Neuronal stem cell (in vitro differentiated cells): Measurements from ENCODE around the gene AGPAT1.

ENCODE experiments used
- DNase-seq: peaks from one replicate; pipeline ENCODE4 v3.0.0-alpha.2; 2013; ENCODE audit warnings: low spot score
- H2AFZ ChIP-seq: one replicate; pipeline ENCODE4 v1.6.1; 2013; ENCODE audit warnings: mild to moderate bottlenecking, low read length, inconsistent platforms
- H2AK5ac ChIP-seq: 2 replicates; pipeline ENCODE4 v1.6.1; 2013; ENCODE audit warnings: low read depth, mild to moderate bottlenecking, inconsistent platforms, low read length, moderate library complexity, mixed read lengths
- H2BK120ac ChIP-seq: 2 replicates; pipeline ENCODE4 v1.6.1; 2013; ENCODE audit warnings: low read depth, mild to moderate bottlenecking, inconsistent platforms, low read length, moderate library complexity, mixed read lengths
- H2BK12ac ChIP-seq: one replicate; pipeline ENCODE4 v1.6.1; 2013; ENCODE audit warnings: low read length, inconsistent platforms
- H2BK15ac ChIP-seq: 2 replicates; pipeline ENCODE4 v1.6.1; 2013; ENCODE audit warnings: mild to moderate bottlenecking, low read length, inconsistent platforms, mixed read lengths
- H2BK5ac ChIP-seq: one replicate; pipeline ENCODE4 v1.6.1; 2013; ENCODE audit warnings: inconsistent platforms, mild to moderate bottlenecking, low read length, moderate library complexity
- H3K14ac ChIP-seq: one replicate; pipeline ENCODE4 v1.6.1; 2013; ENCODE audit warnings: low read length, inconsistent platforms
- H3K18ac ChIP-seq: 2 replicates; pipeline ENCODE4 v1.6.1; 2013; ENCODE audit warnings: low read length, inconsistent platforms
- H3K23ac ChIP-seq: 2 replicates; pipeline ENCODE4 v1.6.1; 2013; ENCODE audit warnings: low read depth, mild to moderate bottlenecking, mixed read lengths, low read length, inconsistent platforms; ENCODE audit not compliant: poor library complexity
- H3K27ac ChIP-seq: replicated peaks from 3 replicates; pipeline ENCODE4 v1.5.1; 2013; ENCODE audit warnings: low read length, inconsistent platforms
- H3K27me3 ChIP-seq, 3 experiments: 2 replicates each; pipeline ENCODE4 v1.6.1; 2013; ENCODE audit warnings: low read length in 3 of 3, mild to moderate bottlenecking in 2 of 3, inconsistent platforms in 1 of 3, low read depth in 1 of 3, mixed read lengths in 1 of 3, moderate library complexity in 1 of 3; ENCODE audit not compliant: control insufficient read depth in 3 of 3, insufficient read depth in 3 of 3
- H3K36me3 ChIP-seq, 2 donors: replicated peaks in 1 of 2; 2 replicates each; pipeline ENCODE4 v1.6.1; 2013; ENCODE audit warnings: low read length in 2 of 2; ENCODE audit not compliant: control insufficient read depth in 2 of 2, insufficient read depth in 2 of 2
- H3K4ac ChIP-seq: 2 replicates; pipeline ENCODE4 v1.6.1; 2013; ENCODE audit warnings: inconsistent platforms, mild to moderate bottlenecking, low read length, moderate library complexity
- H3K4me1 ChIP-seq, 2 donors: 1 replicate in 1 of 2; 2 replicates in 1 of 2; pipeline ENCODE4 v1.6.1; 2013; ENCODE audit warnings: low read length in 2 of 2, low read depth in 1 of 2; ENCODE audit not compliant: control insufficient read depth in 2 of 2, insufficient read depth in 1 of 2
- H3K4me2 ChIP-seq: one replicate; pipeline ENCODE4 v1.6.1; 2013; ENCODE audit warnings: mild to moderate bottlenecking, low read length, inconsistent platforms; ENCODE audit not compliant: insufficient read depth, poor library complexity, severe bottlenecking
- H3K4me3 ChIP-seq, 2 donors: 2 replicates each; pipeline ENCODE4 v1.5.1; 2013; ENCODE audit warnings: low read length in 2 of 2, mild to moderate bottlenecking in 2 of 2, inconsistent platforms in 1 of 2, moderate library complexity in 1 of 2
- H3K79me1 ChIP-seq: one replicate; pipeline ENCODE4 v1.6.1; 2013; ENCODE audit warnings: low read depth, mild to moderate bottlenecking, inconsistent platforms, low read length, moderate library complexity
- H3K9ac ChIP-seq: one replicate; pipeline ENCODE4 v1.6.1; 2013; ENCODE audit warnings: mild to moderate bottlenecking, low read depth, low read length, inconsistent platforms; ENCODE audit not compliant: poor library complexity
- H3K9me3 ChIP-seq, 2 donors: replicated peaks in 1 of 2; 2 replicates each; pipeline versions ENCODE3 to v1.6.1; 2013; ENCODE audit warnings: low read length in 2 of 2, mild to moderate bottlenecking in 2 of 2, inconsistent platforms in 1 of 2, low read depth in 1 of 2, mixed read lengths in 1 of 2, moderate library complexity in 1 of 2; ENCODE audit not compliant: control insufficient read depth in 2 of 2, insufficient read depth in 1 of 2
- H4K8ac ChIP-seq: one replicate; pipeline ENCODE4 v1.6.1; 2013; ENCODE audit warnings: low read depth, mild to moderate bottlenecking, inconsistent platforms, low read length, moderate library complexity
- H4K91ac ChIP-seq: one replicate; pipeline ENCODE4 v1.6.1; 2013; ENCODE audit warnings: low read length, low read depth, mild to moderate bottlenecking, inconsistent platforms; ENCODE audit not compliant: poor library complexity
- WGBS, 2 donors: extraction: QIAGEN DNeasy Blood & Tissue Kit; methylation state at CpG; one replicate each; pipeline ENCODE4 v1.1.7; 2013; ENCODE audit warnings: missing lambda C conversion rate in 2 of 2, mixed read lengths in 1 of 2; ENCODE audit not compliant: insufficient read length in 2 of 2, insufficient replicate concordance in 1 of 2; ENCODE audit errors: extremely low coverage in 2 of 2; 5-methylcytosine and 5-hydroxymethylcytosine counted together

The AGPAT1 gene

GRCh38 chr6:32216285-32216684, 40.4 kb upstream of the AGPAT1 start:
- Histone ChIP-seq H3K79me1 (no peaks in the 10 kb centered on the region), H2AFZ (no peak overlapping the region), H3K27ac (no peak overlapping the region), H4K8ac (no peak overlapping the region), H3K36me3 (no peaks in the 10 kb centered on the region), H3K9ac (no peak overlapping the region), H2BK15ac (no peak overlapping the region), H3K27me3 (peaks cover 0 to 37% (median 0%) of the 10 kb centered on the region in 3 experiments), H3K4ac (no peak overlapping the region), H3K9me3 (no peaks in the 10 kb centered on the region), H2BK12ac (no peak overlapping the region), H3K4me2 (no peak overlapping the region), H4K91ac (no peak overlapping the region), H3K23ac (no peak overlapping the region), H3K4me3 (no peak overlapping the region), H2BK5ac (no peak overlapping the region), H3K14ac (no peak overlapping the region), H2AK5ac (no peak overlapping the region), H3K4me1 (no peaks in the 10 kb centered on the region), H3K18ac (no peak overlapping the region), H2BK120ac (no peak overlapping the region)
- no peak for DNase-seq
- no CpG with 5 or more reads among the region's 10 CpGs for WGBS, 2 donors

GRCh38 chr6:32215617-32216016, 39.7 kb upstream of the AGPAT1 start:
- H2BK15ac ChIP-seq, result no peak overlapping the region
- H3K4me1 ChIP-seq, result no peaks in the 10 kb centered on the region
- no peak overlapping the region for H2BK5ac ChIP-seq
- no peak overlapping the region for H3K14ac ChIP-seq
- H3K9ac ChIP-seq, result no peak overlapping the region
- DNase-seq, result no peak
- no peaks in the 10 kb centered on the region for H3K9me3 ChIP-seq
- no peak overlapping the region for H3K4ac ChIP-seq
- no peaks in the 10 kb centered on the region for H3K79me1 ChIP-seq
- no peak overlapping the region for H2BK120ac ChIP-seq
- H3K36me3 ChIP-seq, result no peaks in the 10 kb centered on the region
- H3K4me3 ChIP-seq, result no peak overlapping the region
- no peak overlapping the region for H4K91ac ChIP-seq
- H3K23ac ChIP-seq, result no peak overlapping the region
- peaks cover 0 to 37% (median 0%) of the 10 kb centered on the region in 3 experiments for H3K27me3 ChIP-seq
- H3K4me2 ChIP-seq, result no peak overlapping the region
- H2BK12ac ChIP-seq, result no peak overlapping the region
- H3K18ac ChIP-seq, result no peak overlapping the region
- H2AFZ ChIP-seq, result no peak overlapping the region
- no peak overlapping the region for H4K8ac ChIP-seq
- no peak overlapping the region for H3K27ac ChIP-seq
- WGBS, 2 donors, result no CpG with 5 or more reads among the region's 4 CpGs
- no peak overlapping the region for H2AK5ac ChIP-seq

GRCh38 chr6:32214126-32214525, 38.2 kb upstream of the AGPAT1 start:
- Histone ChIP-seq H3K4me3 (no peak overlapping the region), H4K8ac (no peak overlapping the region), H4K91ac (no peak overlapping the region), H3K23ac (peak overlapping the region; percentile 14), H2AFZ (no peak overlapping the region), H2BK120ac (no peak overlapping the region), H3K18ac (peak overlapping the region; percentile 52), H3K4me1 (no peaks in the 10 kb centered on the region), H3K27me3 (peaks cover 0 to 30% (median 0%) of the 10 kb centered on the region in 3 experiments), H3K4ac (no peak overlapping the region), H3K14ac (no peak overlapping the region), H3K27ac (no peak overlapping the region), H3K9ac (peak overlapping the region; percentile 12), H3K4me2 (no peak overlapping the region), H3K36me3 (no peaks in the 10 kb centered on the region), H3K79me1 (no peaks in the 10 kb centered on the region), H3K9me3 (no peaks in the 10 kb centered on the region), H2BK5ac (no peak overlapping the region), H2BK12ac (no peak overlapping the region), H2AK5ac (no peak overlapping the region), H2BK15ac (no peak overlapping the region)
- WGBS, 2 donors, result no CpG with 5 or more reads among the region's 3 CpGs
- DNase-seq, result no peak

- H3K9ac ChIP-seq, result peak overlapping the region; percentile 34
- H2BK120ac ChIP-seq, result no peak overlapping the region
- no peak overlapping the region for H3K27ac ChIP-seq
- H2AFZ ChIP-seq, result no peak overlapping the region
- H3K36me3 ChIP-seq, result no peaks in the 10 kb centered on the region
- H3K4me3 ChIP-seq, result peak overlapping the region in 1 of 2 donors; percentile 37
- no peak overlapping the region for H3K14ac ChIP-seq
- WGBS, 2 donors, result 100% methylated on average over 2 of the region's 6 CpGs; no CpG with 5 or more reads in 1 of the 2 donors
- peak overlapping the region; percentile 38 for H2AK5ac ChIP-seq
- no peak overlapping the region for H4K8ac ChIP-seq
- H3K18ac ChIP-seq, result no peak overlapping the region
- no peaks in the 10 kb centered on the region for H3K79me1 ChIP-seq
- peak overlapping the region; percentile 14 for H3K23ac ChIP-seq
- no peak overlapping the region for H3K4me2 ChIP-seq
- H4K91ac ChIP-seq, result no peak overlapping the region
- H3K9me3 ChIP-seq, result no peaks in the 10 kb centered on the region
- H3K4ac ChIP-seq, result no peak overlapping the region
- no peak overlapping the region for H2BK15ac ChIP-seq
- no peak overlapping the region for H2BK5ac ChIP-seq
- no peak for DNase-seq
- H3K27me3 ChIP-seq, result peaks cover 0 to 30% (median 0%) of the 10 kb centered on the region in 3 experiments
- no peaks in the 10 kb centered on the region for H3K4me1 ChIP-seq
- no peak overlapping the region for H2BK12ac ChIP-seq
Measured at GRCh38 chr6:32213649-32214048, 37.8 kb upstream of the AGPAT1 start.
